ENCODE measurements around the gene CACNA2D1. TPM values are rescaled to one million over a fixed set of nuclear protein-coding genes. Genes with fewer than 3 reads are reported as not detected.

The CACNA2D1 gene
- total RNA-seq, 4 donors from 2014 or later = 29.8 to 47.6 (median 36.6) TPM

- no peak for ATAC-seq
- Histone ChIP-seq H3K4me1 (no peaks in the 10 kb centered on the region), H3K27me3 (no peaks in the 10 kb centered on the region), H3K9me3 (no peaks in the 10 kb centered on the region), H3K36me3 (no peaks in the 10 kb centered on the region), H3K27ac (no peak overlapping the region), H3K4me3 (no peak overlapping the region)
- TF ChIP-seq POLR2A (IDR thresholded peaks at IDR 0.05) = no peak
- TF ChIP-seq CTCF (IDR thresholded peaks at IDR 0.05) = no peak
- no peak for TF ChIP-seq POLR2AphosphoS5 (IDR thresholded peaks at IDR 0.05)
- TF ChIP-seq EP300 (IDR thresholded peaks at IDR 0.05) = no peak
These were observed 421.9 kb downstream of the CACNA2D1 start for GRCh38 chr7:82021713-82022112.

GRCh38 chr7:82021036-82021435 is 422.5 kb downstream of the CACNA2D1 start:
- H3K4me3 ChIP-seq = no peak overlapping the region
- WGBS, 2 donors (ENCODE audit: low coverage in 1 of 2) = 37 to 47% methylated on average over 2 of the region's 2 CpGs

GRCh38 chr7:82019551-82020475 is 423.8 kb downstream of the CACNA2D1 start:
- ATAC-seq = no peak
- Histone ChIP-seq H3K27ac (no peak overlapping the region), H3K9me3 (no peaks in the 10 kb centered on the region), H3K27me3 (no peaks in the 10 kb centered on the region), H3K4me3 (no peak overlapping the region), H3K4me1 (no peaks in the 10 kb centered on the region), H3K36me3 (no peaks in the 10 kb centered on the region)
- WGBS, 2 donors (ENCODE audit: low coverage in 1 of 2) = 73% methylated on average over 3 of the region's 3 CpGs
- no peak for TF ChIP-seq POLR2A (IDR thresholded peaks at IDR 0.05)
- no peak for TF ChIP-seq POLR2AphosphoS5 (IDR thresholded peaks at IDR 0.05)
- no peak for TF ChIP-seq CTCF (IDR thresholded peaks at IDR 0.05)
- TF ChIP-seq EP300 (IDR thresholded peaks at IDR 0.05) = no peak

More at GRCh38 chr7:82021036-82021435, 422.5 kb downstream of the CACNA2D1 start:
- no peak overlapping the region for H3K27ac ChIP-seq
- no peaks in the 10 kb centered on the region for H3K4me1 ChIP-seq
- no peaks in the 10 kb centered on the region for H3K9me3 ChIP-seq
- H3K36me3 ChIP-seq = no peaks in the 10 kb centered on the region
- ATAC-seq = no peak
- TF ChIP-seq POLR2A (IDR thresholded peaks at IDR 0.05) (no peak), POLR2AphosphoS5 (IDR thresholded peaks at IDR 0.05) (no peak), EP300 (IDR thresholded peaks at IDR 0.05) (no peak), CTCF (IDR thresholded peaks at IDR 0.05) (no peak)
- no peaks in the 10 kb centered on the region for H3K27me3 ChIP-seq

GRCh38 chr7:82018226-82018625 is 425.4 kb downstream of the CACNA2D1 start:
- TF ChIP-seq CTCF (IDR thresholded peaks at IDR 0.05) (no peak), POLR2AphosphoS5 (IDR thresholded peaks at IDR 0.05) (no peak), EP300 (IDR thresholded peaks at IDR 0.05) (no peak), POLR2A (IDR thresholded peaks at IDR 0.05) (no peak)
- H3K4me1 ChIP-seq = no peaks in the 10 kb centered on the region
- no peaks in the 10 kb centered on the region for H3K9me3 ChIP-seq
- no peaks in the 10 kb centered on the region for H3K27me3 ChIP-seq
- no peak overlapping the region for H3K27ac ChIP-seq
- no peak overlapping the region for H3K4me3 ChIP-seq
- ATAC-seq = no peak
- no peaks in the 10 kb centered on the region for H3K36me3 ChIP-seq
